Transverse colon (tissue), 4 donors: ENCODE measurements around the gene RELN. TPM values are rescaled to one million over a fixed set of nuclear protein-coding genes. Genes with fewer than 3 reads are reported as not detected.

Experiments
- DNase-seq: peaks from one replicate; pipeline ENCODE4 v3.0.0-alpha.2; 2019
- H3K27ac ChIP-seq, 4 donors: fragments of 200-600 bp; sonication (generic); 2 replicates each; pipeline ENCODE4 v1.5.1; 2016 to 2018; ENCODE audit warnings: inconsistent platforms in 4 of 4
- H3K27me3 ChIP-seq: fragments of 200-600 bp; sonication (generic); 2 replicates; pipeline ENCODE4 v1.5.1; 2017; ENCODE audit warnings: inconsistent platforms
- H3K36me3 ChIP-seq, 4 donors: fragments of 200-600 bp; sonication (generic); 2 replicates each; pipeline ENCODE4 v1.5.1; 2017 to 2019; ENCODE audit warnings: inconsistent platforms in 4 of 4
- H3K4me1 ChIP-seq, 4 donors: fragments of 200-600 bp; sonication (generic); 2 replicates each; pipeline ENCODE4 v1.5.1; 2017 to 2020; ENCODE audit warnings: inconsistent platforms in 4 of 4
- H3K4me3 ChIP-seq, 4 donors: fragments of 200-600 bp; sonication (generic); 1 replicate in 1 of 4; 2 replicates in 3 of 4; pipeline versions ENCODE4 v1.5.1 to v1.6.1; 2017 to 2019; ENCODE audit warnings: inconsistent platforms in 4 of 4
- H3K9me3 ChIP-seq, 2 donors: fragments of 200-600 bp; sonication (generic); 2 replicates each; pipeline ENCODE4 v1.5.1; 2017 to 2019; ENCODE audit warnings: inconsistent platforms in 2 of 2
- EP300 ChIP-seq: sonication (generic); formaldehyde crosslinking; IDR thresholded peaks from one replicate; pipeline ENCODE4 v1.6.1; 2017; ENCODE audit warnings: antibody characterized with exemption, low read depth
- POLR2A ChIP-seq: fragments of 450-650 bp; IDR thresholded peaks from one replicate; pipeline ENCODE4 v1.6.1; 2016; ENCODE audit warnings: antibody characterized with exemption, mild to moderate bottlenecking, moderate library complexity
- POLR2AphosphoS5 ChIP-seq, 3 donors: sonication (generic); formaldehyde crosslinking; IDR thresholded peaks; one replicate each; pipeline ENCODE4 v1.6.1; 2016; ENCODE audit warnings: antibody characterized with exemption in 3 of 3
- WGBS, 2 donors: methylation state at CpG; one replicate each; pipeline ENCODE4 v1.1.5; 2018; ENCODE audit warnings: low coverage in 1 of 2; 5-methylcytosine and 5-hydroxymethylcytosine counted together
- in situ Hi-C, 4 donors: fragments of 200-750 bp; cut with MboI; loops; one replicate each; pipeline versions ENCODE4 v1.15.0 to v1.15.1; 2017; ENCODE audit warnings: low sequenced_read_pairs in 3 of 4, low pct_ligation_motif_present in 1 of 4, low pct_unique_long_range_greater_than_20kb in 1 of 4
- intact Hi-C: fragments of 100-400 bp; cut with DNase I; formaldehyde crosslinking; loops from one replicate; pipeline ENCODE4 v1.15.1; 2023; ENCODE audit warnings: low total_unique reads
- total RNA-seq, 4 donors: library from RNA; depleted of rRNA; stranded (reverse); fragments of >200 nt; gene quantifications; one replicate each; pipeline ENCODE4 v1.1.0, GENCODE V29; 2016
- TF ChIP-seq, protein P1 (sequence below), 5 experiments: fragments of 200-600 bp in 3 of 5; fragments of 450-650 bp in 2 of 5; sonication (generic) in 3 of 5; IDR thresholded peaks; 1 replicate in 2 of 5; 2 replicates in 3 of 5; pipeline ENCODE4 v1.5.1; 2016 to 2017; ENCODE audit warnings: antibody characterized with exemption in 5 of 5, inconsistent platforms in 3 of 5, mild to moderate bottlenecking in 2 of 5, moderate library complexity in 1 of 5

RELN gene
- total RNA-seq, 4 donors from 2014 or later: 1.00 to 2.7 (median 1.5) TPM; not detected in 1

DNA sequence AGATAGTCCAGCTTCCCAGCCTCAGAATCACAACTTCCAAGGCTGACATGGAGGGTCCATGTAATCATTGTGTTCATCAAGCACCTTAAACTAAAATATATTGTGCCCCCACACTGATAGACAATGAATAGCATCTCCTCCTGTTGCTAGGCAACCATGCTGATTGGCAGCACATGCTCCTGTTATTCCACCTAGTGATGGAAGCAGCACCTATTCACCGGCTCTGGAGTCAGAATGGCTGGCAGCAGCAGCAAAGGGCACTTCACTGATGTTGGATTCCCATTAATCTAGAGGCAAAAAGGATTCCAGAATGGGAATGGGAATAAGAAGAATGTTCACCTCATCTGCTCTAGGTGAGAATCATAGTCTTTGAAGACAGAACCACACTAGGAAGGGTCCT, 55.0 kb downstream of the RELN start:
- in situ Hi-C loops: no loop called here

DNA sequence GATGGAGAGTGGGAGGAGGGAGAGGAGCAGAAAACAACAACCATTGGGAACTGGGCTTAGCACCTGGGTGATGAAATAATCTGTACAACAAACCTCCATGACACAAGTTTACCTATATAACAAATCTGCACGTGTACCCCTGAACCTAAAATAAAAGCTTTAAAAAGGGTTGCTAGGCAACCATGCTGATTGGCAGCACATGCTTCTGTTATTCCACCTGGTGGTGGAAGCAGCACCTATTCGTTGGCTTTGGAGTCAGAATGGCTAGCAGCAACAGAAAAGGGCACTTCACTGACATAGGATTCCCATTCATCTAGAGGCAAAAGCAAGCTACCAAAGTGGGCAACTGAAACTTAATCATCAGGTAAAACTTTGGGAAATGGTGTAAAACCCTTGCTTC, 57.1 kb downstream of the RELN start:
- Histone ChIP-seq H3K27me3 (no peaks in the 10 kb centered on the region), H3K9me3 (no peaks in the 10 kb centered on the region)
- in situ Hi-C loops: no loop called here

More for the DNA sequence above, 55.0 kb downstream of the RELN start:
- Histone ChIP-seq H3K36me3 (no peaks in the 10 kb centered on the region), H3K4me1 (no peaks in the 10 kb centered on the region), H3K27me3 (no peaks in the 10 kb centered on the region), H3K4me3 (no peak overlapping the region), H3K9me3 (no peaks in the 10 kb centered on the region), H3K27ac (no peak overlapping the region)
- TF ChIP-seq POLR2A (no peak), EP300 (no peak), POLR2AphosphoS5 (IDR thresholded peaks at IDR 0.05) (no peak)
- TF ChIP-seq, protein P1, sequence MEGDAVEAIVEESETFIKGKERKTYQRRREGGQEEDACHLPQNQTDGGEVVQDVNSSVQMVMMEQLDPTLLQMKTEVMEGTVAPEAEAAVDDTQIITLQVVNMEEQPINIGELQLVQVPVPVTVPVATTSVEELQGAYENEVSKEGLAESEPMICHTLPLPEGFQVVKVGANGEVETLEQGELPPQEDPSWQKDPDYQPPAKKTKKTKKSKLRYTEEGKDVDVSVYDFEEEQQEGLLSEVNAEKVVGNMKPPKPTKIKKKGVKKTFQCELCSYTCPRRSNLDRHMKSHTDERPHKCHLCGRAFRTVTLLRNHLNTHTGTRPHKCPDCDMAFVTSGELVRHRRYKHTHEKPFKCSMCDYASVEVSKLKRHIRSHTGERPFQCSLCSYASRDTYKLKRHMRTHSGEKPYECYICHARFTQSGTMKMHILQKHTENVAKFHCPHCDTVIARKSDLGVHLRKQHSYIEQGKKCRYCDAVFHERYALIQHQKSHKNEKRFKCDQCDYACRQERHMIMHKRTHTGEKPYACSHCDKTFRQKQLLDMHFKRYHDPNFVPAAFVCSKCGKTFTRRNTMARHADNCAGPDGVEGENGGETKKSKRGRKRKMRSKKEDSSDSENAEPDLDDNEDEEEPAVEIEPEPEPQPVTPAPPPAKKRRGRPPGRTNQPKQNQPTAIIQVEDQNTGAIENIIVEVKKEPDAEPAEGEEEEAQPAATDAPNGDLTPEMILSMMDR (IDR thresholded peaks at IDR 0.05): no peak
- WGBS, 2 donors: 41% methylated on average over 1 of the region's 1 CpG; no CpG with 5 or more reads in 1 of the 2 donors
- DNase-seq: no peak
- intact Hi-C loops: no loop called here

GRCh38 chr7:103929901-103930311, 59.6 kb downstream of the RELN start:
- TF ChIP-seq, protein P1 (IDR thresholded peaks at IDR 0.05): no peak
- TF ChIP-seq EP300: no peak
- TF ChIP-seq POLR2A: no peak
- no peak for TF ChIP-seq POLR2AphosphoS5 (IDR thresholded peaks at IDR 0.05)
- Histone ChIP-seq H3K9me3 (no peaks in the 10 kb centered on the region), H3K36me3 (no peaks in the 10 kb centered on the region), H3K27me3 (no peaks in the 10 kb centered on the region), H3K27ac (no peak overlapping the region), H3K4me1 (no peaks in the 10 kb centered on the region), H3K4me3 (no peak overlapping the region)
- WGBS, 2 donors: 68 to 100% methylated on average over 1 of the region's 1 CpG
- in situ Hi-C loops: no loop called here
- DNase-seq: no peak
- intact Hi-C loops: no loop called here

More for the DNA sequence above, 57.1 kb downstream of the RELN start:
- Histone ChIP-seq H3K36me3 (no peaks in the 10 kb centered on the region), H3K4me3 (no peak overlapping the region), H3K4me1 (no peaks in the 10 kb centered on the region), H3K27ac (no peak overlapping the region)
- no peak for DNase-seq
- TF ChIP-seq EP300 (no peak), POLR2AphosphoS5 (IDR thresholded peaks at IDR 0.05) (no peak), POLR2A (no peak)
- TF ChIP-seq, protein P1 (IDR thresholded peaks at IDR 0.05): no peak
- 38 to 40% methylated on average over 1 to 2 of the region's 2 CpGs for WGBS, 2 donors
- intact Hi-C loops: no loop called here

DNA sequence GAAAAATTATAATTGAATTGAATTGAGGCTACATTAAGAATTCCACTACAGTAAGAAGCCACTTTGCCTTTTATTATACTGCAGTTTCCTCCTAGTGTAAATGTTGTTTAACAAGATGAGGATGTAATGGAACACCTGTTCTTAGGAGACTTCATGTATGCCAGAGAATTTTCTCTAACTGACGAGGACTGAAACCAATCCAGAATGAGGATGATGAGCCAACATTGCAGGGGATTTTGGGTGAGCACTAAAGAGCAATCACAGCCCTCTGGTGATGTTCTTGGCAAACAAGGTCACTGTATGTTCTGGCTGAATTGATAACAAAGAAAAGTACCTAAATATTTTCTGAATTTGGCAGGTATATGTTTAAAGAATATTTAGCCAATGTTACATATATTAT, 60.9 kb downstream of the RELN start:
- Histone ChIP-seq H3K27ac (no peak overlapping the region), H3K4me3 (no peak overlapping the region), H3K27me3 (no peaks in the 10 kb centered on the region), H3K4me1 (no peaks in the 10 kb centered on the region), H3K36me3 (no peaks in the 10 kb centered on the region), H3K9me3 (no peaks in the 10 kb centered on the region)
- TF ChIP-seq EP300 (no peak), POLR2AphosphoS5 (IDR thresholded peaks at IDR 0.05) (no peak), POLR2A (no peak)
- TF ChIP-seq, protein P1 (IDR thresholded peaks at IDR 0.05): no peak
- 12% methylated on average over 1 of the region's 1 CpG; no CpG with 5 or more reads in 1 of the 2 donors for WGBS, 2 donors
- in situ Hi-C loops: no loop called here
- intact Hi-C loops: no loop called here
- DNase-seq: no peak
